Left ventricle myocardium inferior (tissue), 1 donor: ENCODE results near the gene CEP41. TPM values are rescaled to one million over a fixed set of nuclear protein-coding genes. Genes with fewer than 3 reads are reported as not detected.

Experiments used
- DNase-seq: peaks from one replicate; pipeline ENCODE4 v3.0.0-alpha.2; 2020
- H3K27ac ChIP-seq: fragments of 200-600 bp; replicated peaks from 2 replicates; pipeline ENCODE4 v1.8.0; 2021
- H3K27me3 ChIP-seq: fragments of 200-600 bp; 2 replicates; pipeline ENCODE4 v1.8.0; 2021; ENCODE audit warnings: low read depth
- H3K36me3 ChIP-seq: fragments of 200-600 bp; 2 replicates; pipeline ENCODE4 v1.8.0; 2021
- H3K4me1 ChIP-seq: fragments of 200-600 bp; 2 replicates; pipeline ENCODE4 v1.8.0; 2021
- H3K4me3 ChIP-seq: fragments of 200-600 bp; 2 replicates; pipeline ENCODE4 v1.8.0; 2021; ENCODE audit warnings: mild to moderate bottlenecking, moderate library complexity
- H3K9me3 ChIP-seq: fragments of 200-600 bp; replicated peaks from 2 replicates; pipeline ENCODE4 v1.8.0; 2021
- intact Hi-C: fragments of 100-400 bp; cut with micrococcal nuclease; formaldehyde crosslinking; loops from one replicate; pipeline ENCODE4 v1.11.0; 2022
- total RNA-seq: library from RNA; stranded (reverse); fragmentation: NEBNext Ultra II Directional; extraction: Animal tissue kit (Norgen Biotek cat#: 25700); gene quantifications from one replicate; pipeline ENCODE4 v1.2.1, GENCODE V29; 2021
- TF ChIP-seq, protein P1 (sequence below): fragments of 200-600 bp; IDR thresholded peaks from 2 replicates; pipeline ENCODE4 v1.8.0; 2021; ENCODE audit warnings: antibody characterized with exemption, mild to moderate bottlenecking, borderline replicate concordance
- donor health status: DM: no; HTN: yes; CAD: no; lungs with severe emphysema.

Gene CEP41
- total RNA-seq, 1 donor from 2014 or later, result 5.8 TPM

DNA sequence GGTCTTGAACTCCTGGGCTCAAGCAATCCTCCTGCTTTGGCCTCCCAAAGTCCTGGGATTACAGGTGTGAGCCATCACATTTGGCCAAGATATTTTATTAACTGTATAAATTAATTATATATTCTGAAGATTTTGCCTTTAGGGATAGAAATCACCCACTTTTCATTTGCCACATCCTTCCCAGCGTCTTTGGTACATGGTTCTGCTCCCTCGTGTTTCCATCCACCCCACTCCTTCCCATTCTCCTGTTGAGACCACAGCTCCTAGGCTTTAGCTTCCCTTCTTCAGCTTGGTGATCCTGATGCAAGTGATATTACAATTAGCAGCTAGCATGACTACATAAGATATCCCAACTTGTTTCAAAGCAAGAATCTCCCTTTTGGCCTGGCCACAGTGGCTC, 52.1 kb downstream of the CEP41 start:
- no peak overlapping the region for H3K27ac ChIP-seq
- no peak for DNase-seq
- peaks cover under 1% of the 10 kb centered on the region for H3K27me3 ChIP-seq
- TF ChIP-seq, protein P1, sequence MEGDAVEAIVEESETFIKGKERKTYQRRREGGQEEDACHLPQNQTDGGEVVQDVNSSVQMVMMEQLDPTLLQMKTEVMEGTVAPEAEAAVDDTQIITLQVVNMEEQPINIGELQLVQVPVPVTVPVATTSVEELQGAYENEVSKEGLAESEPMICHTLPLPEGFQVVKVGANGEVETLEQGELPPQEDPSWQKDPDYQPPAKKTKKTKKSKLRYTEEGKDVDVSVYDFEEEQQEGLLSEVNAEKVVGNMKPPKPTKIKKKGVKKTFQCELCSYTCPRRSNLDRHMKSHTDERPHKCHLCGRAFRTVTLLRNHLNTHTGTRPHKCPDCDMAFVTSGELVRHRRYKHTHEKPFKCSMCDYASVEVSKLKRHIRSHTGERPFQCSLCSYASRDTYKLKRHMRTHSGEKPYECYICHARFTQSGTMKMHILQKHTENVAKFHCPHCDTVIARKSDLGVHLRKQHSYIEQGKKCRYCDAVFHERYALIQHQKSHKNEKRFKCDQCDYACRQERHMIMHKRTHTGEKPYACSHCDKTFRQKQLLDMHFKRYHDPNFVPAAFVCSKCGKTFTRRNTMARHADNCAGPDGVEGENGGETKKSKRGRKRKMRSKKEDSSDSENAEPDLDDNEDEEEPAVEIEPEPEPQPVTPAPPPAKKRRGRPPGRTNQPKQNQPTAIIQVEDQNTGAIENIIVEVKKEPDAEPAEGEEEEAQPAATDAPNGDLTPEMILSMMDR, result no peak
- no peaks in the 10 kb centered on the region for H3K36me3 ChIP-seq
- no peak overlapping the region for H3K4me3 ChIP-seq
- intact Hi-C loops, result no loop called here
- peaks cover 10% of the 10 kb centered on the region for H3K9me3 ChIP-seq
- H3K4me1 ChIP-seq, result peaks cover 10% of the 10 kb centered on the region

DNA sequence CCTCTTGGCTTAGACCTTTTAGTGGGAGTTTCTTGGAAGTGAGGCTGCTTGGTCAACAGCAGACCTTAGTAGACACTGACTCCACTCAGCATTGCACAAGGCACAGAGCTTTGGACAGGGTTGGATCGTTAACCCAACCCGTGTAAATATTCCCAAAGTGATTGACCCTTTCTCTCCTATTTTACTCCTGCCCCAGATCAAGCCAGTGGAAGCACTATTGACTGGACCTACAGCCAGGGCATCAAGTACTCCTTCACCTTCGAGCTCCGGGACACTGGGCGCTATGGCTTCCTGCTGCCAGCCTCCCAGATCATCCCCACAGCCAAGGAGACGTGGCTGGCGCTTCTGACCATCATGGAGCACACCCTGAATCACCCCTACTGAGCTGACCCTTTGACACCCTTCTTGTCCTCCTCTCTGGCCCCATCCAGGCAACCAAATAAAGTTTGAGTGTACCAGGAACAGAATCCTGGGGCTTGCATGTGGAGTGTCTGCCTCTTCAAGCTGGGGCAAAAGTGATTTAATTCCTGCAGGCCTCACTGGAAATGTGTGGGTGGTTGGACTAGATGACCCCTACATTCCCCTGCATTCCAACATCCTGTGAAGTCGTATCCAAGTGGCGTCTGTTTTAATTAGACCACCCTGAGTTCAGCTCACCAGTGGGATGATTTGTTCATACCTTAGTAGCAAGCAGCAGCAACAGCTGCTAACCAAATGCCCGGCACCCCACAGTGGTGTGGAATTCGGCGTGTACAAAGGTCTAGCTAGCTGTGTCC, 53.0 kb downstream of the CEP41 start:
- H3K27ac ChIP-seq, result no peak overlapping the region
- no peak for DNase-seq
- peaks cover 10% of the 10 kb centered on the region for H3K9me3 ChIP-seq
- no peaks in the 10 kb centered on the region for H3K36me3 ChIP-seq
- TF ChIP-seq, protein P1, result no peak
- H3K4me1 ChIP-seq, result peaks cover 5% of the 10 kb centered on the region
- intact Hi-C loops, result no loop called here
- peaks cover 8% of the 10 kb centered on the region for H3K27me3 ChIP-seq
- no peak overlapping the region for H3K4me3 ChIP-seq

DNA sequence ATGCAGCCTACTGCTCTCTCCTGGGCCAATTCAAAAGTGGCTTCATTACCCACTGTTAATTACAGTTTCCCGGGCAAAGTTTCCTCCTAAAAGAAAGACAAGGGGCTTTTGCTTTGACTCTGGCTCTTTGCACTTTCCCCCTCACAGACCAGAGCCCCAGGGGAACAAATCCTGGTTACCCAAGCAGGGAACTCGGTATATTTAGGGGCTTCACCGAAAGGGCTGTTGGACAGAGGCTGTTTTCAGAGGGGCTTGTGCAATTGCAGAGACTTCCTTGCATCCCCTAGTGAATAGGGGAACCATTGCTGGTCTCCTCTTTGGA, 53.5 kb downstream of the CEP41 start:
- TF ChIP-seq, protein P1, result no peak
- intact Hi-C loops, result no loop called here

DNA sequence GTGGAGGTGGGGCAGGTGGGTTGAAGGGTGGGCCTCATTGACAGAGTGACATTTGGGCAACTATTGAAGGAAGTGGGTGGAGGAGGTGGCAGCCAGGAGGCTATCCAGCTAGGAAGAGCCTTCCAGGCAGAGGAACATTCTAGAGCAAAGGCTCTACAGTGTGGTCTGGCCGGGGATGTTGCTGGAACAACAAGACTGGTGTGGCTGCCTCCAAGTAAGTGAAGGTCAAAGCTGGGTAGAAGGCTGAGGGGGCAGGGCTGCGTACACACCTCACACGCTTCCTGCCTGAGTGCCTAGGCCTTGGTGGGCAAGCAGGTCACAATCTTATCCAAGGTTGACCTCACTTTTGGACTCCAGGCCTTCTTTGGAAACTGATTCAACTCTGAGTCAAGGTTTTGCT, 53.9 kb downstream of the CEP41 start:
- peaks cover 8% of the 10 kb centered on the region for H3K27me3 ChIP-seq
- intact Hi-C loops, result no loop called here
- H3K4me1 ChIP-seq, result no peaks in the 10 kb centered on the region
- no peak overlapping the region for H3K27ac ChIP-seq
- H3K4me3 ChIP-seq, result no peak overlapping the region
- H3K9me3 ChIP-seq, result peaks cover 10% of the 10 kb centered on the region
- no peaks in the 10 kb centered on the region for H3K36me3 ChIP-seq
- DNase-seq, result no peak
- TF ChIP-seq, protein P1, result no peak

More for the DNA sequence above, 53.5 kb downstream of the CEP41 start:
- DNase-seq, result no peak
- Histone ChIP-seq H3K4me1 (no peaks in the 10 kb centered on the region), H3K36me3 (no peaks in the 10 kb centered on the region), H3K9me3 (peaks cover 10% of the 10 kb centered on the region), H3K27me3 (peaks cover 8% of the 10 kb centered on the region), H3K27ac (no peak overlapping the region), H3K4me3 (no peak overlapping the region)

DNA sequence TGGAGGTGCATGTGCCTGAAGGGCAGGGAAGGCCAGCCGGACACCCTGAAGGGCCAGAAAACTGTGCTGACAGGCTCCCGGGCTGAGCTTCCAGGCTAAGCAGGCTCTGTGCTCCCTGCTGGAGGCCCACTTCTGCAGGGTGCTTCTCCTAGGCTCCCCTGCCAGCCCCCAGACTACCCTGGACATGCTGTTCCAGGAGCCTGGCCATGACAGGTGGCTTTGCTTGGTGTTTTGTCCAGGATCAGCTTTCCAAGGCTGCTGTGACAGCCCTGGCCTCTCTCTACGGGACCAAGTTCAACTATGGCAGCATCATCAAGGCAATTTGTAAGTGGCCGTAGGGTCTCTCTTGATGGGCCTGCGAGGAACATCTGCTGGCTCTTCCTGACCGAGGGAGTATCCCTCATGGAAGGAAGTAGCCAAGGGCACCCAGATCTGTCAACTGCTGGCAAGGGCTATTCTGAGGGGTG, 55.2 kb downstream of the CEP41 start:
- Histone ChIP-seq H3K27ac (no peak overlapping the region), H3K4me1 (no peaks in the 10 kb centered on the region), H3K27me3 (peaks cover 19% of the 10 kb centered on the region), H3K9me3 (peaks cover 10% of the 10 kb centered on the region), H3K36me3 (no peaks in the 10 kb centered on the region), H3K4me3 (no peak overlapping the region)
- intact Hi-C loops, result no loop called here
- DNase-seq, result no peak
- TF ChIP-seq, protein P1, result no peak
